Adrenal gland (tissue), 12 donors: ENCODE data around the gene PLA2G4B. TPM values are rescaled to one million over a fixed set of nuclear protein-coding genes. Genes with fewer than 3 reads are reported as not detected.

Experiments
- DNase-seq, 7 donors: peaks; one replicate each; pipeline ENCODE4 v3.0.0-alpha.2; 2019 to 2020
- H3K27ac ChIP-seq, 5 donors: fragments of 200-600 bp; sonication (generic) in 4 of 5; 1 replicate in 3 of 5; 2 replicates in 2 of 5; pipeline versions ENCODE4 v1.5.1 to v1.8.0; 2016 to 2020; ENCODE audit warnings: mild to moderate bottlenecking in 1 of 5
- H3K27me3 ChIP-seq: fragments of 200-600 bp; 2 replicates; pipeline ENCODE4 v1.8.0; 2021
- H3K36me3 ChIP-seq, 2 donors: fragments of 200-600 bp; replicated peaks in 1 of 2; 1 replicate in 1 of 2; 2 replicates in 1 of 2; pipeline versions ENCODE4 v1.5.1 to v1.8.0; 2018 to 2022
- H3K4me1 ChIP-seq, 2 donors: fragments of 200-600 bp; replicated peaks in 1 of 2; 1 replicate in 1 of 2; 2 replicates in 1 of 2; pipeline versions ENCODE4 v1.5.1 to v1.8.0; 2018 to 2021
- H3K4me3 ChIP-seq, 4 donors: fragments of 200-600 bp; sonication (generic) in 3 of 4; one replicate each; pipeline ENCODE4 v1.5.1; 2016 to 2018
- H3K9me3 ChIP-seq, 3 donors: fragments of 200-600 bp; sonication (generic) in 1 of 3; replicated peaks in 1 of 3; 1 replicate in 2 of 3; 2 replicates in 1 of 3; pipeline versions ENCODE4 v1.5.1 to v1.8.0; 2016 to 2021
- POLR2A ChIP-seq, 2 donors: fragments of 450-650 bp; IDR thresholded peaks; one replicate each; pipeline ENCODE4 v1.6.1; 2017; ENCODE audit warnings: antibody characterized with exemption in 2 of 2, mild to moderate bottlenecking in 2 of 2, moderate library complexity in 1 of 2
- WGBS, 4 donors: extraction: QIAGEN DNeasy Blood & Tissue Kit in 2 of 4; methylation state at CpG; one replicate each; pipeline versions ENCODE4 v1.1.5 to v1.1.7; 2013 to 2017; 5-methylcytosine and 5-hydroxymethylcytosine counted together
- intact Hi-C, 2 donors: fragments of 100-400 bp; cut with DNase I; formaldehyde crosslinking; loops; one replicate each; pipeline versions ENCODE4 v1.14.1 to v1.15.0; 2022 to 2023
- polyA plus RNA-seq, 3 donors: library from polyadenylated mRNA; stranded (reverse); fragments of 200-250 nt in 2 of 3; fragments of 350-450 nt in 1 of 3; fragmentation: Illumina TruSeq in 1 of 3; extraction: RNeasy Lipid Tissue Mini Kit (QIAGEN cat#74804) in 1 of 3; gene quantifications; one replicate each; pipeline ENCODE4 v1.2.3, GENCODE V29; 2013 to 2014
- total RNA-seq, 9 donors: library from RNA; depleted of rRNA in 4 of 9; stranded (reverse); fragments of >200 nt in 4 of 9; fragments of 120-200 nt in 1 of 9; fragmentation: NEBNext Ultra II Directional in 1 of 9; extraction: Animal tissue kit (Norgen Biotek cat#: 25700) in 1 of 9; gene quantifications; one replicate each; pipeline versions ENCODE4 v1.1.0 to v1.2.4, GENCODE V29; 2013 to 2023
- TF ChIP-seq, protein P1 (sequence below), 6 experiments: fragments of 450-650 bp in 4 of 6; fragments of 200-600 bp in 2 of 6; sonication (generic) in 1 of 6; IDR thresholded peaks; 1 replicate in 5 of 6; 2 replicates in 1 of 6; pipeline versions ENCODE4 v1.5.1 to v1.8.0; 2016 to 2021; ENCODE audit warnings: antibody characterized with exemption in 6 of 6, mild to moderate bottlenecking in 2 of 6, moderate library complexity in 1 of 6
- donor health status: healthy with polysubstance abuse.
- donor health status: Bipolar disorder and iron deficiency.
- donor health status: DM: yes; HTN: yes; CAD: no.
- donor health status: DM: no; HTN: no; CAD: no.
- donor health status: DM: no; HTN: no; CAD: no.
- donor health status: DM: yes; HTN: yes; CAD: no.

PLA2G4B gene
- total and polyA plus RNA-seq, 12 donors, result 0.35 to 26.4 (median 4.9) TPM

DNA sequence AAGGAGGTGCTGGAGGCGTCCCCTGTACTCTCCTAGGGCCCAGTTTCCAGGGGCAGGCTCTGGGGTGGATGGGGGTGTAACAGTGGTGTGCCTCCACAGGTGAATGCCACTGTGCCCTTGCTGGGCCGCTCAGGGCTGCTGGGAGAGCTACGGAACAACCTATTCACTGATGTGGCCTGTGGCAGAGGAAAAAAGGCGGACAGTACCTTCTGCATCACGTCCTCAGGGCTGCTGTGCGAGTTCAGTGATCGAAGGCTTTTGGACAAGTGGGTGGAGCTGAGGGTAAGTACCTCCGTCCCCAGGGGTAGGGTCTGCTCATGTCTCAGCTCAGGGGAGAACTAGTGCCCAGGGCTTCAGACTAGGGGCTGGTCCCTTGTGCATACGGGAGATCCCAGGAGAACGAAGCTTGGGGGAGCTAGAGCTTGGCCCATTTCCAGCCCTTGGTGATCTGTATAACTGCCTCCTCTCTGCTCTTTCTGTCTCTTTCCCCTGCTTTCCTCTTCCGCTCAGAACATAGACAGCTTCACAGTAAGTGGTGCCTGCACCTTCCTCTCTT is 25.7 kb upstream of the PLA2G4B start:
- H3K27me3 ChIP-seq, result no peaks in the 10 kb centered on the region
- H3K36me3 ChIP-seq, result peaks cover 0 to 55% of the 10 kb centered on the region in 2 donors
- TF ChIP-seq POLR2A (IDR thresholded peaks at IDR 0.05), result no peak
- TF ChIP-seq, protein P1, sequence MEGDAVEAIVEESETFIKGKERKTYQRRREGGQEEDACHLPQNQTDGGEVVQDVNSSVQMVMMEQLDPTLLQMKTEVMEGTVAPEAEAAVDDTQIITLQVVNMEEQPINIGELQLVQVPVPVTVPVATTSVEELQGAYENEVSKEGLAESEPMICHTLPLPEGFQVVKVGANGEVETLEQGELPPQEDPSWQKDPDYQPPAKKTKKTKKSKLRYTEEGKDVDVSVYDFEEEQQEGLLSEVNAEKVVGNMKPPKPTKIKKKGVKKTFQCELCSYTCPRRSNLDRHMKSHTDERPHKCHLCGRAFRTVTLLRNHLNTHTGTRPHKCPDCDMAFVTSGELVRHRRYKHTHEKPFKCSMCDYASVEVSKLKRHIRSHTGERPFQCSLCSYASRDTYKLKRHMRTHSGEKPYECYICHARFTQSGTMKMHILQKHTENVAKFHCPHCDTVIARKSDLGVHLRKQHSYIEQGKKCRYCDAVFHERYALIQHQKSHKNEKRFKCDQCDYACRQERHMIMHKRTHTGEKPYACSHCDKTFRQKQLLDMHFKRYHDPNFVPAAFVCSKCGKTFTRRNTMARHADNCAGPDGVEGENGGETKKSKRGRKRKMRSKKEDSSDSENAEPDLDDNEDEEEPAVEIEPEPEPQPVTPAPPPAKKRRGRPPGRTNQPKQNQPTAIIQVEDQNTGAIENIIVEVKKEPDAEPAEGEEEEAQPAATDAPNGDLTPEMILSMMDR (IDR thresholded peaks at IDR 0.05), result no peak
- H3K27ac ChIP-seq, result no peak overlapping the region
- H3K9me3 ChIP-seq, result no peaks in the 10 kb centered on the region
- no peak overlapping the region for H3K4me3 ChIP-seq
- intact Hi-C loops, result loop anchor here (5.0 kb wide), 3 partner anchors 41 to 256 kb away; partner anchors contain the start of genes MAPKBP1 (in 1 of the 2) and TYRO3 (in 1 of the 2)
- no peak for DNase-seq
- H3K4me1 ChIP-seq, result peaks cover 0 to 4% of the 10 kb centered on the region in 2 donors
- WGBS, 4 donors, result 85 to 95% (median 91%) methylated on average over 11 of the region's 11 CpGs

DNA sequence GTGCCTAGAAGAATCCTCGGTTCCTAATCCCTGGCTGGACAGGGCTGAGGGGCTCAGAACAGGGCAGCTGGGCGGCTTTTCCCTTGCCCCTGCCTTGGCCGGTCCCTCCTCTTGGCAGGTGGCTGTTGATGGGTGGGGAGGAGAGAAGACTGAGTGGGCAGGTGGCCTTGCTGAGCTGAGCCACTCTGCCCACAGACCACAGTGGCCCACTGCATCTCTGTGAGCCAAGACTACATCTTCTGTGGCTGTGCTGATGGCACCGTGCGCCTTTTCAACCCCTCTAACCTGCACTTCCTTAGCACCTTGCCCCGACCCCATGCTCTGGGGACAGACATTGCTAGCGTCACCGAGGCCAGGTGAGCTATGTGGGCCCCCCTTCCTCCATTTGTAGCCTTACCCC is 25.2 kb upstream of the PLA2G4B start:
- peaks cover 0 to 60% of the 10 kb centered on the region in 2 donors for H3K36me3 ChIP-seq
- no peaks in the 10 kb centered on the region for H3K27me3 ChIP-seq
- DNase-seq, result no peak
- 92 to 95% (median 93%) methylated on average over 6 to 8 of the region's 8 CpGs for WGBS, 4 donors
- no peak for TF ChIP-seq POLR2A (IDR thresholded peaks at IDR 0.05)
- TF ChIP-seq, protein P1 (IDR thresholded peaks at IDR 0.05), result no peak
- no peaks in the 10 kb centered on the region for H3K9me3 ChIP-seq
- H3K27ac ChIP-seq, result no peak overlapping the region
- intact Hi-C loops, result loop anchor here (5.0 kb wide), 3 partner anchors 41 to 256 kb away; partner anchors contain the start of genes MAPKBP1 (in 1 of the 2) and TYRO3 (in 1 of the 2)
- peaks cover 0 to 4% of the 10 kb centered on the region in 2 donors for H3K4me1 ChIP-seq
- no peak overlapping the region for H3K4me3 ChIP-seq

DNA sequence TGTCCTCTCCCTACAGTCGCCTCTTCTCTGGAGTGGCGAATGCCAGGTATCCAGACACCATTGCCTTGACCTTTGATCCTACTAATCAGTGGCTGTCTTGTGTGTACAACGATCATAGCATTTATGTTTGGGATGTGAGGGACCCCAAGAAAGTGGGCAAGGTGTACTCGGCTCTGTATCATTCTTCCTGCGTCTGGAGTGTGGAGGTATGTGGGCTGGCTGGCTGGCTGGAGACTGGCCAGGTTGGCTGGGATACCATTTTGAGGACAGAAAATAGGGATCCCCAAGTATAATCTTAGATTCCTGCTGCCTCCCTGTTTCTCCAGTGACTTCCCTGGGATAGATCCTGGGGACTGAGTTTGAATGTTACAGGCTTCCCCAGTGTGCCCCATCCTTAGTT is 24.1 kb upstream of the PLA2G4B start:
- no peaks in the 10 kb centered on the region for H3K27me3 ChIP-seq
- no peak overlapping the region for H3K27ac ChIP-seq
- WGBS, 4 donors, result 83 to 86% (median 84%) methylated on average over 5 of the region's 5 CpGs
- H3K36me3 ChIP-seq, result peaks cover 0 to 71% of the 10 kb centered on the region in 2 donors
- no peak overlapping the region for H3K4me3 ChIP-seq
- TF ChIP-seq POLR2A (IDR thresholded peaks at IDR 0.05), result no peak
- TF ChIP-seq, protein P1 (IDR thresholded peaks at IDR 0.05), result no peak
- no peaks in the 10 kb centered on the region for H3K9me3 ChIP-seq
- no peak for DNase-seq
- no peaks in the 10 kb centered on the region for H3K4me1 ChIP-seq
- intact Hi-C loops, result loop anchor here (5.0 kb wide), 3 partner anchors 42 to 257 kb away; partner anchors contain the start of genes MAPKBP1 (in 1 of the 2) and TYRO3 (in 1 of the 2)

DNA sequence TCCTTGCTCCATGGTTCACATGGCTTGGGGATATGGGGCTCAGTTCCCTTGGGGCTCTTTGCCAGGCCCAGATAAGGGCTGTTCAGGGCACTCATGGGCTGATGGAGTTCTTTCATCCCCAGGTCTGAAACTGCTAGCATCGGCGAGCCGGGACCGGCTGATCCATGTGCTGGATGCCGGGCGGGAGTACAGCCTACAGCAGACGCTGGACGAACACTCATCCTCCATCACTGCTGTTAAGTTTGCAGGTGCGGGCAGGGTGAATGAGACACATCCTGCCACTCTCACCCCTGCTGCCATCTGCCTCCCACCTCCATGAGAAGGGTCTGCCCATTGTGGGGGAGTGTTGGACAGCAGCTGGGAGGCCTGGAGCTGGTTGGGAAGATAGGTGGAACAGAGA is 21.9 kb upstream of the PLA2G4B start:
- no peak for TF ChIP-seq POLR2A (IDR thresholded peaks at IDR 0.05)
- TF ChIP-seq, protein P1 (IDR thresholded peaks at IDR 0.05), result no peak
- H3K4me3 ChIP-seq, result no peak overlapping the region
- H3K36me3 ChIP-seq, result peaks cover 0 to 94% of the 10 kb centered on the region in 2 donors
- no peaks in the 10 kb centered on the region for H3K4me1 ChIP-seq
- no peak overlapping the region for H3K27ac ChIP-seq
- H3K27me3 ChIP-seq, result no peaks in the 10 kb centered on the region
- DNase-seq, result no peak
- no peaks in the 10 kb centered on the region for H3K9me3 ChIP-seq
- intact Hi-C loops, result no loop called here
- WGBS, 4 donors, result 94 to 97% (median 95%) methylated on average over 7 to 9 of the region's 9 CpGs
